Activated T-cell treated with anti-CD3 and anti-CD28 coated beads, Interleukin-2, amount 50 U/mL, for 1 hour (primary cell): ENCODE measurements around the gene DPP10.
"Not testable (repeated sequence)": the region's sequence is repeated elsewhere in the genome, so short reads cannot be mapped to it uniquely, and the experiment has no call there.

Experiments used
- DNase-seq: peaks from one replicate; pipeline ENCODE4 v3.0.0-alpha.2; 2020

Gene DPP10

GRCh38 chr2:114843963-114844362, 401.5 kb downstream of the DPP10 start:
- no peak for DNase-seq

DNA sequence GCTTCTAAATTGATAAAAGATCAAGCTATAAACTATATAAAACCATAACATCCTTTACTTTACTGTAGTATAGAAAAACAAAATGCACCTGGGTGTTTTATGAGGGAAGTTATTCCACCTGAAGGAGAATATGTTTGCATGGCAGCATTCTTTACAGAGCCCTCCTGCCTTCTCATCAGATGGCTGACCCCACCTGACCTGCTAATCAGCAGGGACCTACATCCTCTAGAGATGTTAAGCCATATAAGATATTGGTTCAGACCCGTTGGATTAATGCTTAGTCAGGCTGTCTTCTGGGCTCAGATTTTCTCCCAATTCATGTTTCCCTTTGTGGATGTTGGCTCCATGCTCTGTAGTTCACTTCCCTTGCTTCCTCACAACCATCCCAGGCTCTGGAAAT, 414.8 kb downstream of the DPP10 start:
- DNase-seq, result no peak

GRCh38 chr2:114859726-114860510, 417.5 kb downstream of the DPP10 start:
- DNase-seq, result no peak

GRCh38 chr2:114862243-114862642, 419.8 kb downstream of the DPP10 start:
- no peak for DNase-seq

- no peak for DNase-seq
Measured at GRCh38 chr2:114864901-114865300, 422.5 kb downstream of the DPP10 start.

DNA sequence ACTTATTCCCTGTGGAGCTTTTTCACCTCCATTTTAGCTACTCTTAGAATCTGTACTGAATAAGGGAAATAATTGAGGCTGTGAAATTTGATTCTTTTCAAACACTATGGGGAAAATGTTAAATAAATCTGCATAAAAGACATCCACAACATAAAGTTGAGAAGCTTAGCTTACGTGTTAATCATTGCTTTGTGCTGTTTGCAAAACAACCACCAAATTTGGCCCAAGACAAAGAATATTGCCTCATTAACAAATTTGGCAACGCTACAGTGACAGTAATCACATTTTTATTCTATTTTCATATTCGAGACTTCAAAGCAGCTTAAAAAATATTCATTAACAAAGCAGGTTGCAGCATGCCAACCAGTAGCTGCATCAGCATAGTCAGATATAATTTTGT, 437.6 kb downstream of the DPP10 start:
- no peak for DNase-seq

DNA sequence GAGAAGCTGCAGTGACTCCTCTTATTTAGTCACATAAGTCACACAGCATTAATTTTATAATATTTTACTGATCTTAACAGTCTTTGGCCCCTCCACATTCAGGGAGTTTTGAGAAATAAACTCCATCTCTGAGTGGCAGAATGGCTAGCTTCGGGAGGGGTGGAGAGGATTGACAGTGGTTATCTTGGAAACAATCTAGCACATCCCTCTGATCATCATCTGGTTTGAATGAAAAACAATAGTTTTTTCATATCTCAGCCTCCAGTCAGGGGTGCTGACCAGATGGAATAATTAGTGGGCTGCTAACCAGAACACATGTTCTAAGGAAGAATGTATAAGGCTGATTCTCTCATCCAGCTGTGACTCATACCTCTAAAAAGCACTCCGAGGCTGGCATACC, 477.5 kb downstream of the DPP10 start:
- DNase-seq, result no peak

- no peak for DNase-seq
Measured at GRCh38 chr2:114922076-114922475, 479.6 kb downstream of the DPP10 start.

DNA sequence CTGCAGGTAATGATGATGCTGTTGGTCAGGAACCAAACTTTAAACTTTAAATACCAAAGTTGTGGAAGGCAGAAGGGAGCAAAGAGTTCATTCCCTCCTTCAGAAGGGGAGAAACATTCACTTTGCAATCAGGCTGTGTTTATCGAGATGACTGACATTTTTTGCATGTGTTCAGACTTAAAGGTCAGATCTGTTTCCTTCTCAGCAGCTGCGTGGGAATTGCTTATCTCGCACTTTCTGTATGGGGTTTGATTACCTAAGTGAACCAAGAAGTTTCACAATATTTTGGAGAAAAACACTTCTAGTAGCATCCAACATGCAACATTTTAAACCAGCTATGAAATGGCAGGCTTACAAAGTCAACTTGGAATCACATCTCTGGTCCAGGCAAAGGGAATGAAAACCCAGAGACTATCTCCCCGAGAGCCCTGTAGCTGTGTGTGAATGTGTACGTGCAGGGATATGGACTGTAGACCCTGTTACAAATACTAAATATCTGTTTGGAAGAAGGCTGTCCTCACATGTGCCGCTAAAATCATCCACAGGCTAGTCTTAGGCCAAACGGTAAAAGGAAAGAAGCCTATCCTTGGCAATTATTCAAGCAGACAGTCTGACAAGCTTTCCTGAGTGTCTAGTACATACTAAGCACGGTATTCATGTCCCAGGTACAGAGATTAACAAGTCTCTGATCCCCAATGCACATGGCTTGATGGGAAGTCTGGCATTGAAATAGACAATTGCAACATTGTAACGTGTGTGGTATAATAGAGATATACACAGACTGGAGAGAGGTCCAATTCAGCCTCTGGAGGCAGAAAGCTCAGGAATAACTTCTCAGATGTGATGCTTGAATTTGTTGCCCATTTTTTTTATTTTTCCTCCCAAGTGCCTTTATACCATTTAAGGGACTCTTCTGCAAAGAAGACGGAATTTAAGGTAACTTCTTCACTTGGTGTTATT, 483.1 kb downstream of the DPP10 start:
- no peak for DNase-seq

GRCh38 chr2:114926303-114926702, 483.9 kb downstream of the DPP10 start:
- DNase-seq, result no peak

DNA sequence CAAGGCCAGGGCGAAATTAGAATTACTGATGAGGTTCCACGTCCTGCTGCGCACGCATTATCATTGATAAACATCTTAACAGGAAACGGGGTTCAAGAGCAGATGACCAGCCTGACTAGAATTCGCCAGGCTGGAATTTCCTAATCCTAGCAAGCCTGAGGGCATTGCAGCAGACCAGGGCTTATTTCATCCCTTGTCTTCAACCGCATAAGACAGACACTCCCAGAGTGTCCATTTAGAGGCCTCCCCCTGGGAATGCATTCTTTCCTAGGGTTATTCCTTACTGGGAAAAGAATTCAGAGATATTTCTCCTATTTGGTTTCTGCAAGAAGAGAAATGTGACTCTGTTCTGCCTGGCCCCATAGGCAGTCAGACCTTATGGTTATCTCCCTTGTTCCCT, 486.8 kb downstream of the DPP10 start:
- DNase-seq, result no peak

DNA sequence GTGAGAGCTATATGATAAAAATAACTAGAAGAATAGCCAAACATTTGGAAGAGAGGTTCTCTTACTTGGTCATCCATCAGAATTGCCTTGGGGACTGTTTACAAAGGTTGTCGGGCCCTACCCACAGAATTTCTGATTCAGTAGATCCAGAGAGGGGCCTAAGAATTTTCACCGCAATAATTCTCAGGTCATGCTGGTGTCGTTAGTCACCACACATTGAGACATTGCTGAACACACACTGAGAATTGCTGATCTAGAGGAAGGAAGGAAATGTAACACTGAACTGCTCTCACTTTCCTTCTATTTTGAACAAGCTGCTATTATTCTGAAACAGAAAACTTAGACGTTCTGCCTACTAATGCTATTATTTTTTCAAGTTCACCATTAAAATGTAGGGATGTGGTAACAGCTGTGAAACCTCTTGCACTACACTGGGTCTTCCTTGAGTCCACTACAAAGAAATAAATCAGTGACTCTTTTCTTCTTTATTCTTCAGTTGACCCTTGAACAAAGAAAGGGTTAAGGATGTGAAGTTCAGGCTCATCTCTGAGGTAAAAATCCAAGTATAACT, 491.3 kb downstream of the DPP10 start:
- DNase-seq, result no peak

DNA sequence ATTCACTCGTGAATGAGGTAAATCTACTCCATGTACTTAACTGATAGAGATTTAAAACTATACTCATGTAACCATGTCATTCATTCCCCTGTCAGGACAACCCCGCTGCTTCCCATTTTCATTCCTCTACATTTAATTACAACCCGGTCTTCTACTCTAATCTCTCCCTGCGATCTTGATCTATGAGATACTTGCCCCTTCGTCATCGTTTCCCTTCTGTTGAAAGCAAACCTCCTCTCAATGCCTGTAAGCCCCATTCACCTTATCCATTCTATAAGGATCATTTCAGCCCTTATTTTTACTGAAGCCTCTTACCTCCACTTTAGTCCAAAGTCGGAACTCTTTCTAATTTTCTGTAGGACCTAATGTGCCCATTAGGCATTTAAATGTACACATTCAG, 492.6 kb downstream of the DPP10 start:
- no peak for DNase-seq

DNA sequence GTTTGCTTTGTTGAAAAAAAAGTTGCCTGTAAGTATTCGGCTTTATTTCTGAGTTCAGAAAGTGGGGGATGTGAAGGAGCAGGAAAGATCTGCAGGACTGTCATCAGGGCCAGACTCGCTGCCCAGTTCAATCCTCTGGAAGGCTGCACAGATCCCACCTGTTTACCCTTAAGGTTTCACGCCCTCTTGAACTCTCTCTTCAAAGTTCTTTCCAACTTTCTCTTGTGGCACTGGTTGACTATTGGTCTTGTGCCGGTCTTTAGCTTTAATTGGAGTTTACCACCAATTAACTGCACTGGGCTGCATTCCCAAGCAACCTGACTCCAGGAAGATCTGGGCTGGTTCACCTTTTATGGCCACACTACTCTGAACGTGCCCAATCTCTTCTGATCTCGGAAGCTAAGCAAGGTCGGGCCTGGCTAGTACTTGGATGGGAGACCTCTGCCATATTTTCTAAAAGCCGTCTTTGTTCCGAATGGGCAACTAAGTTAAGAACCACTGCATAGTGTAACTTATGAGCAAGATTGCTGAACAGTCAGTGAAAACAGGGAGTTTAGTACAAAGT, 495.0 kb downstream of the DPP10 start:
- DNase-seq, result no peak

- no peak for DNase-seq
Measured at GRCh38 chr2:114940785-114941458, 498.5 kb downstream of the DPP10 start.

DNA sequence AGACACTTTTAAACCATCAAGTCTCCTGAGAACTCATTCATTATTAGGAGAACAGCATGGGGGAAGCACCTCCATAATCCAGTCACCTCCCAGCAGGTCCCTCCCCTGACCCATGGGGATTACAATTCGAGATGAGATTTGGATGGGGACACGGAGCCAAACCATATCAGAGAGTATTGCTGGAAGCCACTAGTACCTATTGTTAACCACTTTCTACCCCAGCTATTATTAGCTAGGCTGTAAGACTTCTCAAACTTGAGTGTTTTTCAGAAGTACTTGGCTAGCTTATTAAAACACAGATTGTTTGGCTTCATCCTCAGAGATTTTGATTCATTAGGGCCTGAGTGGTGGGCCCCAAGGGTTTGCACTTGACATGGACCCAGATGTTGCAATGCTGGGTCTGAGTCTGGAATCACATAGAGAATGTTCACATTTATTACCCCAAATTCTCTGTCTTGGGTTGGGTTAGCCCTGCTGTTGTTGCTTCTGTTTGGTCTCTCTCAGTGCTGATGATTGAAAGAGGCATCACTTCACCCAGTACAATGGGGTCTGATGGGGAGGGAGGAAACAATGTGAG, 506.9 kb downstream of the DPP10 start:
- DNase-seq, result no peak

DNA sequence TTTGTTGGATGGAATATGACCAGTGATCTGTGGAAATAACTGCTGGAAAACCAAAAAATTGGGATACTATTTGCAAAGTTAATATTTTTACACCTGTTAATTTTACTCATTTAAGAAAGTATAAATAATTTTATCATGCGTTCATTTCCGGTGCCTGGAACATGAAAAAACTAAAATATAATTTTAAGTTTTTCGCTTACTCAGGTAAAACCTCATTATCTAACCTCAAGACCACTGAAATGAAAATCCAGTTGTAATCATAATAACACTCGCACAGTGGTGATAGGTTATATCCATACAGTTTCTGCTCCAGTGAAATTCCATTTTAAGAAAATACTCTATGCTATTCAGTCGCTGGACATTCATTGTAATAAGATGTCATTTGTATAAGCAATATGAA, 517.9 kb downstream of the DPP10 start:
- DNase-seq, result no peak

DNA sequence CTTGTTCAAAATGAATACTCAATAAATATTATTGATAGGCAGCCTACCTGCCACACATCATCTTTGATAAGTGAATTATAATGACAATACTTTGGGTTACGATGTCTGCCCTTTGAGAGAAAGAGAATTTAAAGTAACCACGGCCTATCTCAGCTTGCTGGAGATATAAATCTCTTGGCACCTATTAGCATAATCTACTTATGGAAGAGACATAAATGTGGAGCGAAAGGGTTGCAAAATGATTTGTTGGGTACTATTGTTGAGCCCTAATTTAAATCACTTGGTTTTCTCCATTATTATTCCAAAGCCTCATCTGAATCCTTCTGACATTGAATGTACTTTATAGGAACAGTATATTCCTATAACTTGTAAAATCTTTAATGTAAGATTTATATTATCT, 520.1 kb downstream of the DPP10 start:
- DNase-seq, result no peak

- DNase-seq, result no peak
Measured at GRCh38 chr2:114968748-114969400, 526.4 kb downstream of the DPP10 start.

- DNase-seq, result not testable (repeated sequence)
Measured at GRCh38 chr2:115004321-115004720, 561.9 kb downstream of the DPP10 start.

GRCh38 chr2:115011721-115012120, 569.3 kb downstream of the DPP10 start:
- DNase-seq, result no peak

DNA sequence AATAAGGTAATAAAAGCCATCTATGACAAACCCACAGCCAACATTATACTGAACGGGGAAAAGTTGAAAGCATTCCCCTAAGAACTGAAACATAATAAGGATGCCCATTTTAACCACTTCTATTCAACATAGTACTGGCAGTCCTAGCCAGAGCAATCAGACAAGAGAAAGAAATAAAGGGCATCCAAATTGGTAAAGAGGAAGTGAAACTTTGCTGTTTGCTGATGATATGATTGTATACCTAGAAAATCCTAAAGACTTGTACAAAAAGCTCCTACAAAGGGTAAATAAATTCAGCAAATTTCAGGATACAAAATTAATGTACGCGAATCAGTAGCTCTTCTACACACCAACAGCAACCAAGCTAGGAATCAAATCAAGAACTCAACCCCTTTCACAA, 579.6 kb downstream of the DPP10 start:
- not testable (repeated sequence) for DNase-seq
